Occipital lobe (tissue), 2 donors: ENCODE data around the gene KRT12. TPM values are rescaled to one million over a fixed set of nuclear protein-coding genes. Genes with fewer than 3 reads are reported as not detected.
"Not testable (repeated sequence)": the region's sequence is repeated elsewhere in the genome, so short reads cannot be mapped to it uniquely, and the experiment has no call there.

Source experiments
- DNase-seq: peaks from one replicate; lab custom pipeline; 2025; lab: John Stamatoyannopoulos, UW
- total RNA-seq: library from RNA; depleted of rRNA; stranded (reverse); fragments of >200 nt; gene quantifications from one replicate; pipeline ENCODE4 v1.2.3, GENCODE V29; 2014

Gene KRT12
- total RNA-seq, 1 donor from 2014 or later: not detected

DNA sequence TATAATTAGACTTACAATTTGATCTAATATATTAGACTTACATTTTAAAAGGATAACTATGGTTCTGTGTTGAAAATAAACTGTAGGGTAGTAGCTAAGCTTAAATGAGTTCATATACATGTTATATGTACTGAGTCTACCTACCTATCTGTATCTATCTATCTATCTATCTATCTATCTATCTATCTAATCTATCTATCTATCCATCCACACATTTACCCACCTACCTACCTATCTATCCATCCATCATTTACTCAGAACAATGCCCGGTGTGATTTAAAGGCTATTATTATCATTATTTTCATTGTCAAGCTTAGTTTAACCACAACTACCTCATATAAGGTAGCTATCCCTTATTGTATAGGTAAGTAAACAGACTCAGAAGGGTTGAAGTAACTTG is 51.6 kb downstream of the KRT12 start:
- DNase-seq: no peak

DNA sequence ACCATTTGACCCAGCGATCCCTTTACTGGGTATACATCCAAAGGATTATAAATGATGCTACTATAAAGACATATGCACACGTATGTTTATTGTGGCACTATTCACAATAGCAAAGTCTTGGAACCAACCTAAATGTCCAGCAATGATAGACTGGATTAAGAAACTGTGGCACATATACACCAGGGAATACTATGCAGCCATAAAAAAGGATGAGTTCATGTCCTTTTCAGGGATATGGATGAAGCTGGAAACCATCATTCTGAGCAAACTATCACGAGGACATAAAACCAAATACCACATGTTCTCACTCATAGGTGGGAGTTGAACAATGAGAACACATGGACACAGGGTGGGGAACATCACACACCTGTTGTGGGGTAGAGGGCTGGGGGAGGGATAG is 52.4 kb downstream of the KRT12 start:
- DNase-seq: not testable (repeated sequence)

DNA sequence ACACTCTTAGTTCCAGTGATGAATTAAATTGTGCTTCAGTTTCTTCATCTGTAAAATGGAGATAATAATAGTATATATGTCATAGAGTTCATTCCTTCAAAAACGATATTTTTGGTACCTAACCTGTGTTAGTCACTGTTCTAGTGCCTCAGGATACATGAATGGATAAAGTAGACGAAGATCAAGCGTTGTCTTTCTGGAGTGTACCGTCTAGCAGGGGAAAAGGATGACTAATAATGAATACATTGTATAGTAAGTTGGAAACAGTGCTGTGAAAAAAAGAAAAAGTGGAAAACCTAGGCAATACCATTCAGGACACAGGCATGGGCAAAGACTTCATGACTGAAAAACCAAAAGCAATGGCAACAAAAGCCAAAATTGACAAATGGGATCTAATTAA is 53.2 kb downstream of the KRT12 start:
- DNase-seq: no peak

DNA sequence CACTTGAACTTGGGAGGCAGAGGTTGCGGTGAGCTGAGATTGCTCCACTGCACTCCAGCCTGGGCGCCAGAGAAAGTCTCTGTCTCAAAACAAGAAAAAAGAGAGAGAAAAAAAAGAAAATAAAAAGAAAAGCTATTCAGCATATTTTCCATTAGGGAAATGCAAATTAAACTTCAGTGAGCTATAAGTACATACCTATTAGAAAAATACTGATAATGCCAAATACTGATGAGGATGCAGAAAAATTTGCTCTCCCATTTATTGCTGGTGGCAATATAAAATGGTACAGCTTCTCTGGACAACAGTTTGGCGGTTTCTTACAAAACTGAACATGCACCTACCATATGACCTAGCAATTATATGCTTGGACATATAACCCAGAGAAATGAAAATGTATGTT is 54.4 kb downstream of the KRT12 start:
- DNase-seq: no peak

Other genes starting within 250 kb of the KRT12 start
- 109 TPM for gene SMARCE1, start 219.4 kb downstream of the KRT12 start, total RNA-seq
- gene KRT222, start 202.0 kb downstream of the KRT12 start, total RNA-seq: 3.6 TPM
- gene KRT24, start 163.5 kb downstream of the KRT12 start, total RNA-seq: not detected
- not detected for gene KRT25, start 111.9 kb downstream of the KRT12 start, total RNA-seq
- gene KRT26, start 95.0 kb downstream of the KRT12 start, total RNA-seq: not detected
- not detected for gene KRT27, start 84.7 kb downstream of the KRT12 start, total RNA-seq
- not detected for gene KRT28, start 67.3 kb downstream of the KRT12 start, total RNA-seq
- gene KRT10, start 44.6 kb downstream of the KRT12 start, total RNA-seq: 1.9 TPM
- gene KRT20, start 18.0 kb upstream of the KRT12 start, total RNA-seq: not detected
- gene KRT23, start 70.4 kb upstream of the KRT12 start, total RNA-seq: 0.16 TPM
- gene KRT39, start 99.7 kb upstream of the KRT12 start, total RNA-seq: not detected
- not detected for gene KRT40, start 117.1 kb upstream of the KRT12 start, total RNA-seq
- gene KRTAP3-3, start 126.9 kb upstream of the KRT12 start, total RNA-seq: not detected
- not detected for gene KRTAP3-2, start 132.7 kb upstream of the KRT12 start, total RNA-seq
- gene KRTAP3-1, start 141.9 kb upstream of the KRT12 start, total RNA-seq: not detected
- gene KRTAP1-5, start 160.0 kb upstream of the KRT12 start, total RNA-seq: not detected
- not detected for gene KRTAP1-4, start 163.0 kb upstream of the KRT12 start, total RNA-seq
- gene KRTAP1-3, start 167.7 kb upstream of the KRT12 start, total RNA-seq: not detected
- not detected for gene KRTAP1-1, start 174.2 kb upstream of the KRT12 start, total RNA-seq
- gene KRTAP2-1, start 180.1 kb upstream of the KRT12 start, total RNA-seq: not detected
- not detected for gene KRTAP2-2, start 188.0 kb upstream of the KRT12 start, total RNA-seq
- gene KRTAP2-3, start 192.9 kb upstream of the KRT12 start, total RNA-seq: not detected
- not detected for gene KRTAP2-4, start 198.7 kb upstream of the KRT12 start, total RNA-seq
- not detected for gene KRTAP4-7, start 216.9 kb upstream of the KRT12 start, total RNA-seq
- not detected for gene KRTAP4-8, start 230.9 kb upstream of the KRT12 start, total RNA-seq
- not detected for gene KRTAP4-16, start 235.0 kb upstream of the KRT12 start, total RNA-seq
- gene KRTAP4-9, start 238.2 kb upstream of the KRT12 start, total RNA-seq: not detected